Measurements from ENCODE around the gene RABGGTA.

The RABGGTA gene

DNA sequence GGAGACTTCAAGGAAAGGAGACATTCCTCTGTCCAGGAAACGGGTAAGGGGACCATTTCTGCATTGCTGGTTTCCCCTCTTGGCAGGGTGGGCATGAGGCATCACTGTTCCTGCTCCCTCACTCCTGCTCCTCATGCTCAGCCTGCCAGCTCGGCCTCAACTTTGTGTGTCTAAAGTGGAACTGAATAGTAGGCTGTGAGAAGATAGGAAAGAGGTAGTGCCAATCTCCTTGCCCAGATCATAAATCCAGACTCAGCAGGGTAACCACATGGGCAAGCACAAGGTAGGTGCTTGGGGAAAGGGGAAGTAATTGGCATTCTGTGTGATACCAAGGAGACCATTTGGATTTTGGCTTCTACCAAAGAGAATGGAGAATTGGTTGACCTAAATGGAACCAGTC, 42.5 kb upstream of the RABGGTA start:
- Histone ChIP-seq H3K27me3 (replicated peaks; ENCODE audit: insufficient read depth, low read length) (no peaks in the 10 kb centered on the region), H3K9me2 (replicated peaks; ENCODE audit: insufficient read depth, low read length) (no peaks in the 10 kb centered on the region), H4K20me1 (ENCODE audit: insufficient read depth, low read length) (no peaks in the 10 kb centered on the region), H3K9me3 (replicated peaks; ENCODE audit: insufficient read depth, low read length) (no peaks in the 10 kb centered on the region), H3K27ac (ENCODE audit: low read length) (no peak overlapping the region), H3K4me3 (ENCODE audit: low read length) (no peak overlapping the region), H3K9ac (ENCODE audit: low read length) (no peak overlapping the region), H2AFZ (ENCODE audit: low read length) (no peak overlapping the region), H3K79me2 (ENCODE audit: low read length) (peaks cover 12% of the 10 kb centered on the region; the same call in 1 of the 2 replicates), H3K4me1 (ENCODE audit: low read length) (peaks cover 24% of the 10 kb centered on the region), H3F3A (ENCODE audit: insufficient read depth, low read length) (peaks cover 5% of the 10 kb centered on the region; the same call in 1 of the 2 replicates), H3K36me3 (replicated peaks; ENCODE audit: insufficient read depth, low read length) (no peaks in the 10 kb centered on the region), H3K4me2 (ENCODE audit: low read depth, low read length) (no peak overlapping the region)
- DNase-seq = no peak
- TF ChIP-seq, protein P1, sequence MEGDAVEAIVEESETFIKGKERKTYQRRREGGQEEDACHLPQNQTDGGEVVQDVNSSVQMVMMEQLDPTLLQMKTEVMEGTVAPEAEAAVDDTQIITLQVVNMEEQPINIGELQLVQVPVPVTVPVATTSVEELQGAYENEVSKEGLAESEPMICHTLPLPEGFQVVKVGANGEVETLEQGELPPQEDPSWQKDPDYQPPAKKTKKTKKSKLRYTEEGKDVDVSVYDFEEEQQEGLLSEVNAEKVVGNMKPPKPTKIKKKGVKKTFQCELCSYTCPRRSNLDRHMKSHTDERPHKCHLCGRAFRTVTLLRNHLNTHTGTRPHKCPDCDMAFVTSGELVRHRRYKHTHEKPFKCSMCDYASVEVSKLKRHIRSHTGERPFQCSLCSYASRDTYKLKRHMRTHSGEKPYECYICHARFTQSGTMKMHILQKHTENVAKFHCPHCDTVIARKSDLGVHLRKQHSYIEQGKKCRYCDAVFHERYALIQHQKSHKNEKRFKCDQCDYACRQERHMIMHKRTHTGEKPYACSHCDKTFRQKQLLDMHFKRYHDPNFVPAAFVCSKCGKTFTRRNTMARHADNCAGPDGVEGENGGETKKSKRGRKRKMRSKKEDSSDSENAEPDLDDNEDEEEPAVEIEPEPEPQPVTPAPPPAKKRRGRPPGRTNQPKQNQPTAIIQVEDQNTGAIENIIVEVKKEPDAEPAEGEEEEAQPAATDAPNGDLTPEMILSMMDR (IDR thresholded peaks at IDR 0.05; ENCODE audit: low read length) = no peak
- TF ChIP-seq EZH2 (optimal IDR thresholded peaks at IDR 0.05; ENCODE audit: low read depth, low read length) (no peak), EZH2phosphoT487 (IDR thresholded peaks at IDR 0.05; ENCODE audit: low read length) (no peak)

DNA sequence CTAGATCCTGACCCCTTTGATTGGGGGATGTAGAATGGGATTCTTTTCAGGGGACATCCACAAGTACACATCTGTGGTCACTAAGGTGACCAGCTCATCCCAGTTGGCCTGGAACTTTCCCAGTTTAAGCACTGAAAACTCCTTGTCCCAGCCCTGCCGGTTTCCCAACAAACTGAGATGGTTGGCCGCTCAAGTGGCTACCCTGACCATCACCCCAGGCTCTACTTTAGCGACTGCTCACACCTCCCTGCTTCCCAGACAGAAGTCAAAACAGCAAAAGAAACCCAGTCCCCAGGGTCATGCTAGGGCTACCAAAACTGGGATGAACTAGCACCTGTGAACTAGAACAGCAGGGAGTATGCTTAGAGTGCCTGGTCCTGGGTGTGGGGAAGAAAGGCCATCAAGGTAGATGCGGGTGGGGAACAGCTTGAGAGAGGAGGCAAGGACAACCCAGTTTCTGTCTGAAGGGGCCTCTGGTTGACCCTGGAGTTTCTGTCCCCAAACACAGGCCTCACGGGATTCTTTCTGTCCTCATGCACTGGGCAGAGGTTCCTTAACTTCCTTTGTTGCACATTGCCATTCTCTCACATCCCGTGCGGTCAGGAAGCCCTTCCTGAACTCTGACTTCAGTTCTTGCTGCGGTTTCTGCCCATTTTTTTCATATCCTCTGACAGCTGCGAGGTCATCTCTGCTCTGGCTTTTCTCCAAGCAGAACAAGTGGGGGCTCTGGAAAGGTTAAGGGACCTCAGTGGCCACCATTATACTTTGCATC, 41.5 kb upstream of the RABGGTA start:
- H3K9ac ChIP-seq (ENCODE audit: low read length) = no peak overlapping the region
- H3K4me3 ChIP-seq (ENCODE audit: low read length) = no peak overlapping the region
- H3K27ac ChIP-seq (ENCODE audit: low read length) = peak overlapping the region; percentile 29; the same call in 1 of the 2 replicates
- H3K9me2 ChIP-seq (replicated peaks; ENCODE audit: insufficient read depth, low read length) = no peaks in the 10 kb centered on the region
- H3K79me2 ChIP-seq (ENCODE audit: low read length) = peaks cover 19% of the 10 kb centered on the region; the same call in 1 of the 2 replicates
- H3K36me3 ChIP-seq (replicated peaks; ENCODE audit: insufficient read depth, low read length) = no peaks in the 10 kb centered on the region
- no peaks in the 10 kb centered on the region for H4K20me1 ChIP-seq (ENCODE audit: insufficient read depth, low read length)
- H3K4me1 ChIP-seq (ENCODE audit: low read length) = peaks cover 24% of the 10 kb centered on the region
- TF ChIP-seq, protein P1 (IDR thresholded peaks at IDR 0.05; ENCODE audit: low read length) = no peak
- TF ChIP-seq EZH2phosphoT487 (IDR thresholded peaks at IDR 0.05; ENCODE audit: low read length) (no peak), EZH2 (optimal IDR thresholded peaks at IDR 0.05; ENCODE audit: low read depth, low read length) (no peak)
- H3K9me3 ChIP-seq (replicated peaks; ENCODE audit: insufficient read depth, low read length) = no peaks in the 10 kb centered on the region
- H3K27me3 ChIP-seq (replicated peaks; ENCODE audit: insufficient read depth, low read length) = no peaks in the 10 kb centered on the region
- peaks cover 5% of the 10 kb centered on the region; the same call in 1 of the 2 replicates for H3F3A ChIP-seq (ENCODE audit: insufficient read depth, low read length)
- DNase-seq = peak; percentile 45
- no peak overlapping the region for H2AFZ ChIP-seq (ENCODE audit: low read length)
- peak overlapping the region; percentile 86; the same call in 1 of the 2 replicates for H3K4me2 ChIP-seq (ENCODE audit: low read depth, low read length)

DNA sequence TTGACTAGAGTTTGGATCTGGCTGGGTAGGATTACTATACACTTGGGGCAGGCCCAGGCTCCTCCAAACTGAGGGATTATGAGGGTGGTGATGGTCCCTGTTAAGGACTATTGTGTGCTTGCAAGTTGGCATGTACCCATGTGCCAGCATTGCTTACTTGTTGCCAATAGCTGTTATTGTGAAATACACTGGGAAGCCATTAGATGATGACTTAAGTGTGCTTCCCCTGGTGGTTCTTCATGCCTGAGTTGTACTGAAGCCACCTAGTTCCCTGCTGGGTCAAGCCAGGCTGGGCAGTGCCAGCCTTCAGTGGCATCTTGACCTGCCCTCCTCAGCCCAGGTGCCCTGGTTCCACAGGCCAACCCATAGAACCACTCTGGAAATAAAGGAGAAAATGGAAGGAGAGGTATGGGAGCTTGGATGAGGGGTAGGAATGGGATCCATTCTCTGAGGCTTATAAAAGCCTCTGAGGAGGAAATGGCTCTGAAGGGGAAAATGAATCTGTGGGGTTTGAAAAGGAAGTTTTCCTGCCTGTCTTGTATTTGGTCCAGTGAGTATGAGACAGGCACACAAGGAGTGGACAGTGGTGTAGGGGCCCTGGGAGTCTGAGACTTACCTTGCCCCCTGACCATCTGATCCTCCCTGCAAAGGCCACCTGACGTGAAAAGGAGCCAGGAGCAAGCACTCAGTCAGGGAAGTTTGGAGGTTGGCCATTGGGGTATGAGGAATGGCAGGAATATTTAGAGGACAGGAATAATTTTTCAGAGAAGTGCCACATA, 40.6 kb upstream of the RABGGTA start:
- Histone ChIP-seq H4K20me1 (ENCODE audit: insufficient read depth, low read length) (no peaks in the 10 kb centered on the region), H3K27ac (ENCODE audit: low read length) (peak overlapping the region; percentile 78; the same call in 1 of the 2 replicates), H3K27me3 (replicated peaks; ENCODE audit: insufficient read depth, low read length) (no peaks in the 10 kb centered on the region), H3K4me1 (ENCODE audit: low read length) (peaks cover 24% of the 10 kb centered on the region), H3K4me2 (ENCODE audit: low read depth, low read length) (peak overlapping the region; percentile 86), H3K36me3 (replicated peaks; ENCODE audit: insufficient read depth, low read length) (no peaks in the 10 kb centered on the region), H3K9me2 (replicated peaks; ENCODE audit: insufficient read depth, low read length) (no peaks in the 10 kb centered on the region), H3K9ac (ENCODE audit: low read length) (peak overlapping the region; percentile 76), H3K79me2 (ENCODE audit: low read length) (peaks cover 19% of the 10 kb centered on the region; the same call in 1 of the 2 replicates), H2AFZ (ENCODE audit: low read length) (no peak overlapping the region), H3K9me3 (replicated peaks; ENCODE audit: insufficient read depth, low read length) (no peaks in the 10 kb centered on the region), H3K4me3 (ENCODE audit: low read length) (peak overlapping the region; percentile 61), H3F3A (ENCODE audit: insufficient read depth, low read length) (peaks cover 5% of the 10 kb centered on the region; the same call in 1 of the 2 replicates)
- TF ChIP-seq EZH2 (optimal IDR thresholded peaks at IDR 0.05; ENCODE audit: low read depth, low read length) (no peak), EZH2phosphoT487 (IDR thresholded peaks at IDR 0.05; ENCODE audit: low read length) (no peak)
- TF ChIP-seq, protein P1 (IDR thresholded peaks at IDR 0.05; ENCODE audit: low read length) = no peak
- no peak for DNase-seq
